Smooth muscle cell (in vitro differentiated cells): ENCODE measurements around the gene SPART. TPM values are rescaled to one million over a fixed set of nuclear protein-coding genes. Genes with fewer than 3 reads are reported as not detected.

Experiments used
- DNase-seq: peaks from one replicate; lab custom pipeline; 2025; ENCODE audit not compliant: unreplicated experiment; lab: John Stamatoyannopoulos, UW
- H2AFZ ChIP-seq: fragments of 200-600 bp; sonication (generic); 2 replicates; pipeline ENCODE4 v1.6.0; 2016; ENCODE audit warnings: antibody characterized with exemption, low read depth, mild to moderate bottlenecking
- H3F3A ChIP-seq: fragments of 200-600 bp; sonication (generic); 2 replicates; pipeline ENCODE4 v1.6.0; 2017; ENCODE audit warnings: antibody characterized with exemption, low read depth
- H3K27ac ChIP-seq: fragments of 200-600 bp; sonication (generic); 2 replicates; pipeline ENCODE4 v1.5.1; 2016; ENCODE audit warnings: low read depth, mild to moderate bottlenecking
- H3K27me3 ChIP-seq: fragments of 200-600 bp; sonication (generic); 2 replicates; pipeline ENCODE4 v1.6.1; 2016; ENCODE audit warnings: low read depth, mild to moderate bottlenecking
- H3K36me3 ChIP-seq: fragments of 200-600 bp; sonication (generic); 2 replicates; pipeline ENCODE4 v1.5.1; 2016; ENCODE audit warnings: low read depth
- H3K4me1 ChIP-seq: fragments of 200-600 bp; sonication (generic); 2 replicates; pipeline ENCODE4 v1.5.1; 2016; ENCODE audit warnings: low read depth
- H3K4me2 ChIP-seq: fragments of 200-600 bp; sonication (generic); 2 replicates; pipeline ENCODE4 v1.6.0; 2016; ENCODE audit warnings: mild to moderate bottlenecking
- H3K4me3 ChIP-seq: fragments of 200-600 bp; sonication (generic); 2 replicates; pipeline ENCODE4 v1.5.1; 2016; ENCODE audit warnings: mild to moderate bottlenecking
- H3K79me2 ChIP-seq: fragments of 200-600 bp; sonication (generic); 2 replicates; pipeline ENCODE4 v1.6.0; 2016; ENCODE audit warnings: low read depth, mild to moderate bottlenecking
- H3K9ac ChIP-seq: fragments of 200-600 bp; sonication (generic); 2 replicates; pipeline ENCODE4 v1.6.0; 2016; ENCODE audit warnings: low read depth
- H3K9me3 ChIP-seq: fragments of 200-600 bp; sonication (generic); replicated peaks from 2 replicates; pipeline ENCODE4 v1.5.1; 2016; ENCODE audit warnings: low read depth
- H4K20me1 ChIP-seq: fragments of 200-600 bp; sonication (generic); 2 replicates; pipeline ENCODE4 v1.6.0; 2016; ENCODE audit warnings: low read depth
- WGBS: methylation state at CpG from one replicate; pipeline ENCODE4 v1.1.7; 2016; ENCODE audit warnings: low lambda C conversion rate; 5-methylcytosine and 5-hydroxymethylcytosine counted together
- polyA plus RNA-seq: library from polyadenylated mRNA; unstranded; fragments of >200 nt; fragmentation: Nextera tagmentation; extraction: Ambion mirVana; gene quantifications from 2 replicates; pipeline ENCODE4 v1.2.1, GENCODE V29; 2016
- total RNA-seq: library from RNA; depleted of rRNA; stranded (reverse); fragments of >200 nt; gene quantifications from 2 replicates; pipeline ENCODE4 v1.2.3, GENCODE V29; 2014
- TF ChIP-seq, protein P1 (sequence below): fragments of 200-600 bp; sonication (generic); IDR thresholded peaks from 2 replicates; pipeline ENCODE4 v1.5.1; 2017; ENCODE audit warnings: borderline replicate concordance, mild to moderate bottlenecking, antibody characterized with exemption; ENCODE audit not compliant: insufficient read depth, poor library complexity, severe bottlenecking

SPART gene
- total and polyA plus RNA-seq, 2 experiments from 2014 or later: 44.0 to 45.1 TPM

DNA sequence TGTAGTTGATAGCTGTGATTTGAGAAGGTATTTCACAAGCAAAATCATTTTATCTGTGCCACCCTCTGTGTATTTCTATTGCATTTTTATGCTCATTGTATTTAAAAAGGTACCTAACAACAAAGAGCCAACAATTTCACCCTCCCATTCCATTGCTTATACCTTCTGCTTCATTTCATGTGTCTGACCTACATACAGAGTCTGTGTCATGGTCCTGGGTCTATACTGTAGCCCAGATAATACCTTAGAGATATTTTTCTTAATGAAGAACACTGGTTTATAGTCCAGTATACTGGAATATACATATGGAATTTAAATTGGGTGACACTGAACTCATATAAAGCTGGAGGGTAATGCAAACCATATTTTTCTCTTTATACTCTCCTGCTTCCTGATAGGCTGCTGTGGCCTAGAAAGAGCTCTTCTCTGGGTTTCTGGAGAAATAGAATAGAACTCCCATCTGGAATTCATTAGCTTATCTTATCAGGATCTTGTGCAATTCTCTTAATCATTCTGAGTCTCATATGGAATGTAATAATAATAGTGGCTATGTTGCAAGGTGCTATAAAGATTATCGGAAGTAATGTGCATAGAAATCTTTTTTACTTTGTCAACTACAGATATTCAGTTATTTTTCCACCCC, 31.8 kb upstream of the SPART start:
- H3K4me3 ChIP-seq: no peak overlapping the region
- no peak overlapping the region for H3K9ac ChIP-seq
- H3F3A ChIP-seq: no peaks in the 10 kb centered on the region
- no peak overlapping the region for H2AFZ ChIP-seq
- H3K4me1 ChIP-seq: no peaks in the 10 kb centered on the region
- DNase-seq: no peak
- H3K9me3 ChIP-seq: no peaks in the 10 kb centered on the region
- TF ChIP-seq, protein P1, sequence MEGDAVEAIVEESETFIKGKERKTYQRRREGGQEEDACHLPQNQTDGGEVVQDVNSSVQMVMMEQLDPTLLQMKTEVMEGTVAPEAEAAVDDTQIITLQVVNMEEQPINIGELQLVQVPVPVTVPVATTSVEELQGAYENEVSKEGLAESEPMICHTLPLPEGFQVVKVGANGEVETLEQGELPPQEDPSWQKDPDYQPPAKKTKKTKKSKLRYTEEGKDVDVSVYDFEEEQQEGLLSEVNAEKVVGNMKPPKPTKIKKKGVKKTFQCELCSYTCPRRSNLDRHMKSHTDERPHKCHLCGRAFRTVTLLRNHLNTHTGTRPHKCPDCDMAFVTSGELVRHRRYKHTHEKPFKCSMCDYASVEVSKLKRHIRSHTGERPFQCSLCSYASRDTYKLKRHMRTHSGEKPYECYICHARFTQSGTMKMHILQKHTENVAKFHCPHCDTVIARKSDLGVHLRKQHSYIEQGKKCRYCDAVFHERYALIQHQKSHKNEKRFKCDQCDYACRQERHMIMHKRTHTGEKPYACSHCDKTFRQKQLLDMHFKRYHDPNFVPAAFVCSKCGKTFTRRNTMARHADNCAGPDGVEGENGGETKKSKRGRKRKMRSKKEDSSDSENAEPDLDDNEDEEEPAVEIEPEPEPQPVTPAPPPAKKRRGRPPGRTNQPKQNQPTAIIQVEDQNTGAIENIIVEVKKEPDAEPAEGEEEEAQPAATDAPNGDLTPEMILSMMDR: no peak
- no peak overlapping the region for H3K27ac ChIP-seq
- WGBS: 79% methylated on average over 1 of the region's 1 CpG
- no peaks in the 10 kb centered on the region for H3K27me3 ChIP-seq
- H3K36me3 ChIP-seq: no peaks in the 10 kb centered on the region
- H3K4me2 ChIP-seq: no peak overlapping the region
- no peaks in the 10 kb centered on the region for H3K79me2 ChIP-seq
- no peaks in the 10 kb centered on the region for H4K20me1 ChIP-seq

DNA sequence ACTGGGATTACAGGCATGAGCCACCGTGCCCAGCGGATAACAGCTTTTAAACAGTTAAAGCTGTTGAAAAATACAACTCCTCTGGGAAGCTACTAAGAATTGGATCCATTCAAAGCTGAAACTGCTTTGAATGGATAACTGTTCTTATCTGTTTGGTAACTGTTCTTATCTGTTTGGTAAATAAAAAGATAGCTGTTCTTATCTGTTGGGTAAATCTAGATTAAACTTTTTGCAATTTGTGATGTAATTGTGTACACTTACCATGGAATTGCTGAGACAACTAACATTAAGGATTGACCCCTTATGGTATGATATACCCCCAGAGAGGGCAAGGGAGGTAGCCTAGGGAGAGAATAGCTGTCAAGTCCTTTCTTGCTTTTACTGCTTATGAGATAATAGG, 27.9 kb upstream of the SPART start:
- Histone ChIP-seq H2AFZ (no peak overlapping the region), H3K36me3 (no peaks in the 10 kb centered on the region), H3K4me3 (no peak overlapping the region), H3F3A (no peaks in the 10 kb centered on the region), H3K4me1 (no peaks in the 10 kb centered on the region), H3K79me2 (no peaks in the 10 kb centered on the region), H3K27me3 (no peaks in the 10 kb centered on the region), H3K9me3 (no peaks in the 10 kb centered on the region), H3K4me2 (no peak overlapping the region), H3K9ac (no peak overlapping the region), H3K27ac (no peak overlapping the region), H4K20me1 (no peaks in the 10 kb centered on the region)
- DNase-seq: no peak
- 93% methylated on average over 2 of the region's 2 CpGs for WGBS
- TF ChIP-seq, protein P1: no peak

DNA sequence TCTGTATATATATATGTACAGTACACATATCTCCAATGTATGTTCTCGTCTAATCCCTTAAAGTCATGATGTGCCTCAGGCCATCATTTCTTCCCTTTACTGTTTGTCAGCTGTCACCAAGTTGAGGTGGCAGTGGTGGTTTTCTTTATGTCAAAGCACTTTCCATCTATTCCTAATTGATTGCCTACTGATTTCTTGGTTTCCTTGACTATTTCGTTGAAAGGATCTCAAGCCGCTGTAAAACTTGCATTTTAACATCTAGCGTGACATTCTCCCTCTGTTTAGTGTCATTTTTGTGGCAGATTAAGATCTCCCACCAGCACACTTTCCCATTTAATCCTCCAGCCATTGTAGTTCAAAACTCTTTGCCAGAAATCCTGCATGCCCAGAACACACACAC, 25.0 kb upstream of the SPART start:
- 88% methylated on average over 4 of the region's 4 CpGs for WGBS

More for the DNA sequence above, 25.0 kb upstream of the SPART start:
- no peak overlapping the region for H3K4me2 ChIP-seq
- H3K36me3 ChIP-seq: no peaks in the 10 kb centered on the region
- no peak overlapping the region for H3K27ac ChIP-seq
- no peaks in the 10 kb centered on the region for H3K9me3 ChIP-seq
- H3K79me2 ChIP-seq: no peaks in the 10 kb centered on the region
- H3K4me1 ChIP-seq: no peaks in the 10 kb centered on the region
- H2AFZ ChIP-seq: no peak overlapping the region
- H3K27me3 ChIP-seq: no peaks in the 10 kb centered on the region
- TF ChIP-seq, protein P1: no peak
- DNase-seq: no peak
- no peak overlapping the region for H3K9ac ChIP-seq
- no peaks in the 10 kb centered on the region for H3F3A ChIP-seq
- no peak overlapping the region for H3K4me3 ChIP-seq
- H4K20me1 ChIP-seq: no peaks in the 10 kb centered on the region
